IMR-90 (cell line): ENCODE data around the gene MMEL1. TPM values are rescaled to one million over a fixed set of nuclear protein-coding genes. Genes with fewer than 3 reads are reported as not detected.

Experiments
- ATAC-seq: fragments of 200-7000 bp; cut with Tn5 transposase; 2 replicates; pipeline ENCODE4 v1.9.1; 2020; ENCODE audit warnings: low read depth, mild to moderate bottlenecking, moderate library complexity
- BruUV-seq: library from RNA; stranded (reverse); fragments of 400-500 nt; replicated peaks from 2 replicates; lab custom pipeline; 2021; lab: Mats Ljungman, UMichigan
- CTCF ChIA-PET: fragments of 300-600 bp; formaldehyde crosslinking; extraction: SDS; loops from one replicate; lab custom pipeline; 2021; ENCODE audit warnings: antibody characterized with exemption; lab: Yijun Ruan, JAX
- POLR2A ChIA-PET: fragments of 300-600 bp; sonication (Branson Sonifier 250); formaldehyde crosslinking; loops from one replicate; lab custom pipeline; 2022; ENCODE audit warnings: antibody characterized with exemption; ENCODE audit not compliant: unreplicated experiment; lab: Charles Lee
- DNase-seq: peaks from one replicate; pipeline ENCODE4 v3.0.0; 2013
- H2AFZ ChIP-seq: replicated peaks from 2 replicates; pipeline ENCODE3; 2013; ENCODE audit warnings: low read length, mild to moderate bottlenecking; ENCODE audit not compliant: poor library complexity
- H2AK5ac ChIP-seq: 2 replicates; pipeline ENCODE4 v1.6.1; 2013; ENCODE audit warnings: low read depth, low read length, inconsistent platforms
- H2AK9ac ChIP-seq: replicated peaks from 2 replicates; pipeline ENCODE3; 2013; ENCODE audit warnings: mild to moderate bottlenecking, low read depth, low read length, moderate library complexity; ENCODE audit not compliant: poor library complexity
- H2BK120ac ChIP-seq: 2 replicates; pipeline ENCODE4 v1.6.1; 2013; ENCODE audit warnings: low read depth, low read length, inconsistent platforms
- H2BK15ac ChIP-seq: 3 replicates; pipeline ENCODE4 v1.6.1; 2013; ENCODE audit warnings: low read depth, low read length, inconsistent platforms
- H2BK20ac ChIP-seq: 2 replicates; pipeline ENCODE4 v1.6.1; 2013; ENCODE audit warnings: low read depth, mild to moderate bottlenecking, inconsistent platforms, low read length, moderate library complexity
- H2BK5ac ChIP-seq: 2 replicates; pipeline ENCODE4 v1.6.1; 2013; ENCODE audit warnings: mild to moderate bottlenecking, low read depth, low read length, inconsistent platforms; ENCODE audit not compliant: poor library complexity, severe bottlenecking
- H3K14ac ChIP-seq: replicated peaks from 2 replicates; pipeline ENCODE4 v1.6.1; 2013; ENCODE audit warnings: low read depth, low read length, inconsistent platforms
- H3K18ac ChIP-seq: 2 replicates; pipeline ENCODE4 v1.6.1; 2013; ENCODE audit warnings: low read depth, low read length, control low read depth
- H3K23ac ChIP-seq: 2 replicates; pipeline ENCODE4 v1.6.1; 2013; ENCODE audit warnings: low read depth, low read length, inconsistent platforms
- H3K27ac ChIP-seq: 2 replicates; pipeline ENCODE4 v1.5.1; 2013; ENCODE audit warnings: mild to moderate bottlenecking, control low read depth, low read length; ENCODE audit not compliant: insufficient read depth
- H3K27me3 ChIP-seq: 2 replicates; pipeline ENCODE4 v1.6.1; 2013; ENCODE audit warnings: low read length; ENCODE audit not compliant: control insufficient read depth, insufficient read depth
- H3K36me3 ChIP-seq: 2 replicates; pipeline ENCODE4 v1.6.1; 2013; ENCODE audit warnings: low read length, mixed read lengths; ENCODE audit not compliant: control insufficient read depth, insufficient read depth
- H3K4ac ChIP-seq: 2 replicates; pipeline ENCODE4 v1.6.1; 2013; ENCODE audit warnings: low read depth, low read length, inconsistent platforms
- H3K4me1 ChIP-seq: 2 replicates; pipeline ENCODE4 v1.6.1; 2013; ENCODE audit warnings: low read length, mixed read lengths; ENCODE audit not compliant: control insufficient read depth, insufficient read depth
- H3K4me2 ChIP-seq: 2 replicates; pipeline ENCODE4 v1.6.1; 2013; ENCODE audit warnings: low read depth, mild to moderate bottlenecking, control low read depth, low read length, moderate library complexity
- H3K4me3 ChIP-seq: 2 replicates; pipeline ENCODE4 v1.5.1; 2013; ENCODE audit warnings: low read depth, mild to moderate bottlenecking, control low read depth, low read length, moderate library complexity; ENCODE audit not compliant: insufficient read depth
- H3K56ac ChIP-seq: 2 replicates; pipeline ENCODE4 v1.6.1; 2013; ENCODE audit warnings: low read length, inconsistent platforms; ENCODE audit not compliant: insufficient read depth; ENCODE audit errors: extremely low read depth
- H3K79me1 ChIP-seq, 2 experiments: 2 replicates each; pipeline ENCODE4 v1.6.1; 2013; ENCODE audit warnings: low read length in 2 of 2, inconsistent platforms in 1 of 2, low read depth in 1 of 2
- H3K9ac ChIP-seq: 2 replicates; pipeline ENCODE4 v1.6.1; 2013; ENCODE audit warnings: low read depth, low read length, control low read depth
- H3K9me1 ChIP-seq: 2 replicates; pipeline ENCODE4 v1.6.1; 2013; ENCODE audit warnings: low read length, inconsistent platforms; ENCODE audit not compliant: insufficient read depth
- H3K9me3 ChIP-seq: 2 replicates; pipeline ENCODE4 v1.6.1; 2013; ENCODE audit warnings: low read length; ENCODE audit not compliant: control insufficient read depth, insufficient read depth
- H4K20me1 ChIP-seq: 2 replicates; pipeline ENCODE4 v1.6.1; 2013; ENCODE audit warnings: low read length, inconsistent platforms; ENCODE audit not compliant: insufficient read depth
- H4K5ac ChIP-seq: 2 replicates; pipeline ENCODE4 v1.6.1; 2013; ENCODE audit warnings: mild to moderate bottlenecking, low read depth, low read length, control low read depth
- H4K8ac ChIP-seq, 2 experiments: 2 replicates each; pipeline ENCODE4 v1.6.1; 2013; ENCODE audit warnings: low read depth in 2 of 2, low read length in 2 of 2, control low read depth in 1 of 2, inconsistent platforms in 1 of 2
- H4K91ac ChIP-seq: 2 replicates; pipeline ENCODE4 v1.6.1; 2013; ENCODE audit warnings: low read depth, low read length, inconsistent platforms; ENCODE audit not compliant: insufficient read depth
- BHLHE40 ChIP-seq: fragments of 150-350 bp; IDR thresholded peaks from 2 replicates; pipeline ENCODE4 v1.6.1; 2016; ENCODE audit warnings: mild to moderate bottlenecking, low read depth, low read length
- CHD1 ChIP-seq: IDR thresholded peaks from 2 replicates; pipeline ENCODE4 v1.6.1; 2012; ENCODE audit warnings: low read depth, low read length, improper control_type of control experiment
- CTCF ChIP-seq: conservative IDR thresholded peaks from 2 replicates; pipeline ENCODE4 v1.5.1; 2012; ENCODE audit warnings: mild to moderate bottlenecking, low read depth, low read length, improper control_type of control experiment
- FOS ChIP-seq: fragments of 150-350 bp; IDR thresholded peaks from 2 replicates; pipeline ENCODE4 v1.6.1; 2016; ENCODE audit warnings: low read depth, low read length
- MAFK ChIP-seq: IDR thresholded peaks from 2 replicates; pipeline ENCODE4 v1.6.1; 2012; ENCODE audit warnings: low read depth, low read length, improper control_type of control experiment
- MAZ ChIP-seq: IDR thresholded peaks from 2 replicates; pipeline ENCODE4 v1.6.1; 2012; ENCODE audit warnings: low read depth, mild to moderate bottlenecking, low read length, improper control_type of control experiment, moderate library complexity, borderline replicate concordance
- MXI1 ChIP-seq: IDR thresholded peaks from 2 replicates; pipeline ENCODE4 v1.6.1; 2012; ENCODE audit warnings: low read depth, mild to moderate bottlenecking, low read length, moderate library complexity, borderline replicate concordance
- NFE2L2 ChIP-seq: fragments of 150-350 bp; IDR thresholded peaks from 2 replicates; pipeline ENCODE4 v1.6.1; 2016; ENCODE audit warnings: low read depth, mild to moderate bottlenecking, low read length
- POLR2A ChIP-seq: IDR thresholded peaks from 2 replicates; pipeline ENCODE4 v1.6.1; 2012; ENCODE audit warnings: mild to moderate bottlenecking, low read depth, low read length
- RAD21 ChIP-seq: IDR thresholded peaks from 2 replicates; pipeline ENCODE4 v1.6.1; 2012; ENCODE audit warnings: low read length, improper control_type of control experiment
- RFX5 ChIP-seq: IDR thresholded peaks from 2 replicates; pipeline ENCODE4 v1.8.0; 2012; ENCODE audit warnings: low read depth, mild to moderate bottlenecking, low read length, moderate library complexity
- SMC3 ChIP-seq: fragments of 150-350 bp; IDR thresholded peaks from 2 replicates; pipeline ENCODE4 v1.6.1; 2016; ENCODE audit warnings: low read depth, mild to moderate bottlenecking, antibody characterized with exemption, low read length, moderate library complexity
- USF2 ChIP-seq: fragments of 150-350 bp; IDR thresholded peaks from 2 replicates; pipeline ENCODE4 v1.6.1; 2017; ENCODE audit warnings: mild to moderate bottlenecking, antibody characterized with exemption, low read length, low read depth
- WGBS, 2 experiments: methylation state at CpG; one replicate each; pipeline versions ENCODE4 v1.1.5 to v1.1.7; 2013; ENCODE audit warnings: missing lambda C conversion rate in 2 of 2; ENCODE audit not compliant: insufficient read length in 1 of 2; ENCODE audit errors: extremely low coverage in 2 of 2; 5-methylcytosine and 5-hydroxymethylcytosine counted together
- dilution Hi-C: fragments of 300-500 bp; cut with HindIII; formaldehyde crosslinking; loops from one replicate; pipeline ENCODE4 v1.14.3; 2018; ENCODE audit warnings: low sequenced_read_pairs; ENCODE audit not compliant: unreplicated experiment
- in situ Hi-C: fragments of 300-500 bp; cut with MboI; formaldehyde crosslinking; loops from 3 replicates; pipeline ENCODE4 v1.14.3; 2019; ENCODE audit warnings: low sequenced_read_pairs, inconsistent platforms, mixed read lengths
- intact Hi-C: fragments of 100-400 bp; cut with micrococcal nuclease; formaldehyde crosslinking; loops from 2 replicates; pipeline ENCODE4 v1.10.0; 2022
- polyA plus RNA-seq, 3 experiments: library from polyadenylated mRNA; depleted of rRNA; stranded (reverse); fragments of >200 nt; gene quantifications; 2 replicates each; pipeline ENCODE4 v1.2.3, GENCODE V29; 2012; ENCODE audit warnings: low replicate concordance in 1 of 3
- total RNA-seq: library from RNA; depleted of rRNA; stranded (reverse); fragments of >200 nt; gene quantifications from 2 replicates; pipeline ENCODE4 v1.2.3, GENCODE V29; 2012

The MMEL1 gene
- total and polyA plus RNA-seq, 2 of the 4 experiments (the other 2 are of a cell fraction): under 0.01 to 0.12 TPM

- no peaks in the 10 kb centered on the region for H3K9me1 ChIP-seq
- ATAC-seq (no peak), DNase-seq (no peak)
- H3K4me3 ChIP-seq: no peak overlapping the region
- H3K4ac ChIP-seq: no peak overlapping the region
- 85% methylated on average over 28 of the region's 35 CpGs; no CpG with 5 or more reads in 1 of the 2 experiments for WGBS, 2 experiments
- H3K4me1 ChIP-seq: no peaks in the 10 kb centered on the region
- H3K9me3 ChIP-seq: no peaks in the 10 kb centered on the region
- no peak overlapping the region for H2BK20ac ChIP-seq
- H2BK120ac ChIP-seq: no peak overlapping the region
- H3K56ac ChIP-seq: no peak overlapping the region
- H4K8ac ChIP-seq: no peak overlapping the region
- no peak overlapping the region for H3K4me2 ChIP-seq
- no peak overlapping the region for H4K91ac ChIP-seq
- no peak overlapping the region for H3K9ac ChIP-seq
- no peak overlapping the region for H2BK15ac ChIP-seq
- no peaks in the 10 kb centered on the region for H3K36me3 ChIP-seq
- no peak overlapping the region for H3K23ac ChIP-seq
- TF ChIP-seq RAD21 (no peak), RFX5 (no peak), CHD1 (no peak), USF2 (no peak), NFE2L2 (no peak), FOS (no peak), MAZ (no peak), SMC3 (no peak), CTCF (no peak), MXI1 (no peak), POLR2A (no peak), MAFK (no peak), BHLHE40 (no peak)
- H4K20me1 ChIP-seq: no peaks in the 10 kb centered on the region
- H2AK5ac ChIP-seq: no peak overlapping the region
- ChIA-PET POLR2A (no interaction called here), CTCF (no interaction called here)
- H3K18ac ChIP-seq: no peak overlapping the region
- dilution Hi-C loops: no loop called here
- peaks cover 12% of the 10 kb centered on the region for H3K27me3 ChIP-seq
- no peak overlapping the region for H3K27ac ChIP-seq
- no peak overlapping the region for H3K14ac ChIP-seq
- intact Hi-C loops: no loop called here
- no peak overlapping the region for H4K5ac ChIP-seq
- H2AK9ac ChIP-seq: no peak overlapping the region
- H2BK5ac ChIP-seq: no peak overlapping the region
- no TSS peak for BruUV-seq
- in situ Hi-C loops: no loop called here
- H2AFZ ChIP-seq: no peak overlapping the region
- H3K79me1 ChIP-seq: no peaks in the 10 kb centered on the region
These were observed 2.2 kb downstream of the MMEL1 start for GRCh38 chr1:2630498-2631135.
